B cell (primary cell): ENCODE results near the gene RBM41. TPM values are rescaled to one million over a fixed set of nuclear protein-coding genes. Genes with fewer than 3 reads are reported as not detected.
"Not testable (repeated sequence)": the region's sequence is repeated elsewhere in the genome, so short reads cannot be mapped to it uniquely, and the experiment has no call there.

Experiments
- ATAC-seq: fragments of 200-7000 bp; cut with Tn5 transposase; one replicate; pipeline ENCODE4 v1.10.0; 2021; ENCODE audit warnings: low read depth, mild to moderate bottlenecking, moderate number of reproducible peaks, moderate library complexity
- CTCF ChIA-PET: fragments of 350-600 bp; sonication (Branson Sonifier 250); formaldehyde crosslinking; loops from one replicate; lab custom pipeline; 2021; ENCODE audit warnings: antibody characterized with exemption, inconsistent platforms; lab: Charles Lee
- POLR2A ChIA-PET: fragments of 350-600 bp; sonication (Branson Sonifier 250); formaldehyde crosslinking; loops from one replicate; lab custom pipeline; 2021; ENCODE audit warnings: antibody characterized with exemption; lab: Charles Lee
- DNase-seq: peaks from one replicate; pipeline ENCODE4 v3.0.0; 2013
- H2AFZ ChIP-seq: 2 replicates; pipeline ENCODE4 v1.6.1; 2012; ENCODE audit warnings: mild to moderate bottlenecking, low read depth, low read length; ENCODE audit not compliant: insufficient read depth, poor library complexity, severe bottlenecking
- H3K27ac ChIP-seq, 2 donors: 1 replicate in 1 of 2; 2 replicates in 1 of 2; pipeline ENCODE4 v1.5.1; 2012 to 2013; ENCODE audit warnings: low read length in 2 of 2, mild to moderate bottlenecking in 2 of 2, moderate library complexity in 1 of 2
- H3K27me3 ChIP-seq, 4 experiments: fragments of 200-600 bp in 1 of 4; sonication (generic) in 1 of 4; replicated peaks in 1 of 4; 1 replicate in 2 of 4; 2 replicates in 2 of 4; pipeline versions ENCODE4 v1.6.1 to v1.7.0; 2013 to 2016; ENCODE audit warnings: low read length in 3 of 4, mild to moderate bottlenecking in 2 of 4, mixed read lengths in 1 of 4, moderate library complexity in 1 of 4; ENCODE audit not compliant: insufficient read depth in 4 of 4, control insufficient read depth in 3 of 4; ENCODE audit errors: control extremely low read depth in 1 of 4
- H3K36me3 ChIP-seq, 2 experiments: replicated peaks in 1 of 2; 1 replicate in 1 of 2; 2 replicates in 1 of 2; pipeline versions ENCODE4 v1.6.1 to v1.7.1; 2013; ENCODE audit warnings: low read length in 1 of 2; ENCODE audit not compliant: insufficient read depth in 2 of 2, control insufficient read depth in 1 of 2; ENCODE audit errors: control extremely low read depth in 1 of 2, extremely low read depth in 1 of 2
- H3K4me1 ChIP-seq, 2 donors: fragments of 200-600 bp in 1 of 2; sonication (generic) in 1 of 2; 1 replicate in 1 of 2; 2 replicates in 1 of 2; pipeline versions ENCODE4 v1.5.1 to v1.6.1; 2013 to 2017; ENCODE audit warnings: low read length in 2 of 2; ENCODE audit not compliant: control insufficient read depth in 2 of 2, insufficient read depth in 2 of 2
- H3K4me2 ChIP-seq: replicated peaks from 2 replicates; pipeline ENCODE3; 2012; ENCODE audit warnings: mild to moderate bottlenecking, low read depth, low read length; ENCODE audit not compliant: poor library complexity, severe bottlenecking
- H3K4me3 ChIP-seq, 5 experiments: fragments of 200-600 bp in 1 of 5; sonication (generic) in 1 of 5; 1 replicate in 3 of 5; 2 replicates in 2 of 5; pipeline versions ENCODE4 v1.5.1 to v1.7.0; 2011 to 2016; ENCODE audit warnings: low read length in 4 of 5, mild to moderate bottlenecking in 4 of 5, low read depth in 2 of 5, control low read depth in 1 of 5, moderate library complexity in 1 of 5; ENCODE audit not compliant: insufficient read depth in 1 of 5; ENCODE audit errors: control extremely low read depth in 1 of 5, extremely low read depth in 1 of 5
- H3K79me2 ChIP-seq: fragments of 200-600 bp; sonication (generic); one replicate; pipeline ENCODE4 v1.6.0; 2016; ENCODE audit warnings: low read length; ENCODE audit not compliant: control insufficient read depth, insufficient read depth
- H3K9ac ChIP-seq: fragments of 200-600 bp; sonication (generic); 2 replicates; pipeline ENCODE4 v1.6.1; 2017; ENCODE audit warnings: mild to moderate bottlenecking, low read length, moderate library complexity
- H3K9me3 ChIP-seq, 3 donors: one replicate each; pipeline versions ENCODE4 v1.6.1 to v1.7.1; 2013; ENCODE audit warnings: low read length in 2 of 3; ENCODE audit not compliant: control insufficient read depth in 2 of 3, insufficient read depth in 1 of 3; ENCODE audit errors: control extremely low read depth in 1 of 3
- H4K20me1 ChIP-seq: 2 replicates; pipeline ENCODE4 v1.6.0; 2012; ENCODE audit warnings: mild to moderate bottlenecking, low read length; ENCODE audit not compliant: insufficient read depth, control insufficient read depth, poor library complexity, severe bottlenecking
- H3K27ac Mint-ChIP-seq: one replicate; pipeline ENCODE4 v1.8.0; 2021; ENCODE audit warnings: mixed read lengths
- H3K27me3 Mint-ChIP-seq: one replicate; pipeline ENCODE4 v1.8.0; 2021; ENCODE audit warnings: mixed read lengths
- H3K4me1 Mint-ChIP-seq: one replicate; pipeline ENCODE4 v1.8.0; 2021; ENCODE audit warnings: mixed read lengths
- H3K4me3 Mint-ChIP-seq: one replicate; pipeline ENCODE4 v1.8.0; 2021; ENCODE audit warnings: mixed read lengths
- H3K9me3 Mint-ChIP-seq: one replicate; pipeline ENCODE4 v1.8.0; 2022; ENCODE audit warnings: mixed read lengths; ENCODE audit not compliant: insufficient read depth
- CTCF ChIP-seq: fragments of 200-600 bp; IDR thresholded peaks from one replicate; pipeline ENCODE4 v1.8.0; 2022; ENCODE audit warnings: antibody characterized with exemption, mild to moderate bottlenecking
- EZH2 ChIP-seq: IDR thresholded peaks from 2 replicates; pipeline ENCODE4 v1.6.1; 2012; ENCODE audit warnings: borderline replicate concordance, low read depth, mild to moderate bottlenecking, moderate library complexity, low read length; ENCODE audit not compliant: insufficient read depth, poor library complexity, severe bottlenecking
- WGBS: methylation state at CpG from one replicate; pipeline ENCODE4 v1.1.5; 2013; ENCODE audit warnings: missing lambda C conversion rate; ENCODE audit not compliant: insufficient coverage; 5-methylcytosine and 5-hydroxymethylcytosine counted together
- intact Hi-C: fragments of 100-400 bp; cut with micrococcal nuclease; formaldehyde crosslinking; loops from one replicate; pipeline ENCODE4 v1.10.0; 2022
- polyA plus RNA-seq: library from polyadenylated mRNA; depleted of rRNA; stranded (reverse); fragments of >200 nt; gene quantifications from 2 replicates; pipeline ENCODE4 v1.2.3, GENCODE V29; 2012
- total RNA-seq, 2 donors: library from RNA; stranded (reverse); fragments of 120-200 nt in 1 of 2; gene quantifications; 1 replicate in 1 of 2; 2 replicates in 1 of 2; pipeline versions ENCODE4 v1.2.3 to v1.2.4, GENCODE V29; 2013 to 2022

The RBM41 gene
- total and polyA plus RNA-seq, 2 donors (not counting 1 experiment from before 2014, with no cell fraction given), result 5.2 to 32.5 TPM

- H3K4me3 Mint-ChIP-seq, result no peak overlapping the region
- no peaks in the 10 kb centered on the region for H4K20me1 ChIP-seq
- H3K4me1 Mint-ChIP-seq, result peaks cover 4% of the 10 kb centered on the region
These were observed 42.5 kb downstream of the RBM41 start for GRCh38 chrX:107076158-107076557.

DNA sequence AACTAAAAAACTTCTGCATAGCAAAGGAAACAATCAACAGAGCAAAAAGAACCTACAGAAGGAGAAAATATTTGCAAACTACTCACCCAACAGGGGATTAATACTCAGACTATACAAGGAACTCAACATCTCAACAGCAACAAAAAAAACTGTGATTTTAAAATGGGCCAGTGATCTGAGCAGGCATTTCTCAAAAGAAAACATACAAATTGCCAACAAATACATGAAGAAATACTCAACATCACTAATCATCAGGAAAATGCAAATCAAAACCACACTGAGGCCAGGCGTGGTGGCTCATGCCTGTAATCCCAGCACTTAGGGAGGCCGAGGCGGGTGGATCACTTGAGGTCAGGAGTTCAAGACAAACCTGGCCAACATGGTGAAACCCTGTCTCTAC is 60.9 kb downstream of the RBM41 start:
- H3K9ac ChIP-seq, H3K4me2 ChIP-seq, H3K9me3 ChIP-seq, POLR2A ChIA-PET, CTCF ChIA-PET, H3K4me3 ChIP-seq, H2AFZ ChIP-seq, H3K36me3 ChIP-seq, H3K4me1 ChIP-seq, H4K20me1 ChIP-seq, DNase-seq, H3K4me3 Mint-ChIP-seq, H3K27ac ChIP-seq, H3K79me2 ChIP-seq, H3K27me3 Mint-ChIP-seq, H3K4me1 Mint-ChIP-seq, H3K27me3 ChIP-seq, intact Hi-C loops, H3K9me3 Mint-ChIP-seq, H3K27ac Mint-ChIP-seq, ATAC-seq: not testable (repeated sequence)
- WGBS, result no CpG with 5 or more reads among the region's 3 CpGs

More at GRCh38 chrX:107076158-107076557, 42.5 kb downstream of the RBM41 start:
- intact Hi-C loops, result no loop called here
- no CpG with 5 or more reads among the region's 6 CpGs for WGBS
- Histone ChIP-seq H3K4me1 (no peaks in the 10 kb centered on the region), H2AFZ (no peak overlapping the region), H3K36me3 (no peaks in the 10 kb centered on the region), H3K27me3 (no peaks in the 10 kb centered on the region), H3K4me2 (no peak overlapping the region), H3K9ac (no peak overlapping the region), H3K4me3 (no peak overlapping the region), H3K27ac (no peak overlapping the region), H3K79me2 (no peaks in the 10 kb centered on the region), H3K9me3 (peaks cover 0 to 4% (median 4%) of the 10 kb centered on the region in 3 donors)
- DNase-seq (no peak), ATAC-seq (no peak)
- Mint-ChIP-seq H3K27ac (no peak overlapping the region), H3K27me3 (no peaks in the 10 kb centered on the region), H3K9me3 (peaks cover 8% of the 10 kb centered on the region)
- POLR2A ChIA-PET, result no interaction called here
- CTCF ChIA-PET, result no interaction called here
- TF ChIP-seq EZH2, result no peak
- no peak for TF ChIP-seq CTCF
